Cardiac muscle cell (in vitro differentiated cells and primary cell): ENCODE results near the gene STK25. TPM values are rescaled to one million over a fixed set of nuclear protein-coding genes. Genes with fewer than 3 reads are reported as not detected.

Source experiments
- DNase-seq, 2 donors: peaks; one replicate each; pipeline versions ENCODE4 v3.0.0 to v3.0.0-alpha.2; 2010 to 2017; ENCODE audit warnings: low read depth in 1 of 2, low spot score in 1 of 2
- H3K27ac ChIP-seq: fragments of 200-600 bp; sonication (generic); 2 replicates; pipeline ENCODE4 v1.5.1; 2016
- H3K27me3 ChIP-seq: fragments of 200-600 bp; sonication (generic); 2 replicates; pipeline ENCODE4 v1.6.0; 2016; ENCODE audit warnings: control low read depth
- H3K36me3 ChIP-seq: fragments of 200-600 bp; sonication (generic); 2 replicates; pipeline ENCODE4 v1.5.1; 2016; ENCODE audit warnings: control low read depth
- H3K4me1 ChIP-seq: fragments of 200-600 bp; sonication (generic); 2 replicates; pipeline ENCODE4 v1.8.1; 2017; ENCODE audit warnings: low read depth, mild to moderate bottlenecking, mixed run types
- H3K4me3 ChIP-seq: fragments of 200-600 bp; sonication (generic); 2 replicates; pipeline ENCODE4 v1.5.1; 2016; ENCODE audit warnings: mild to moderate bottlenecking
- H3K9me3 ChIP-seq: fragments of 200-600 bp; sonication (generic); 2 replicates; pipeline ENCODE4 v1.5.1; 2017; ENCODE audit warnings: low read depth, mild to moderate bottlenecking, control low read depth
- CTCF ChIP-seq: IDR thresholded peaks from 2 replicates; pipeline ENCODE4 v1.5.1; 2012; ENCODE audit warnings: low read depth, mild to moderate bottlenecking, low read length
- polyA plus RNA-seq: library from polyadenylated mRNA; unstranded; fragments of >200 nt; fragmentation: Nextera tagmentation; extraction: Ambion mirVana; gene quantifications from 2 replicates; pipeline ENCODE4 v1.2.1, GENCODE V29; 2016
- total RNA-seq: library from RNA; depleted of rRNA; stranded (reverse); fragments of >200 nt; gene quantifications from 2 replicates; pipeline ENCODE4 v1.2.3, GENCODE V29; 2016

Gene STK25
- total and polyA plus RNA-seq, 2 experiments from 2014 or later = 295 to 422 TPM

GRCh38 chr2:241503776-241504392 lies 4.5 kb downstream of the STK25 start:
- no peak for DNase-seq
- H3K4me3 ChIP-seq = no peak overlapping the region
- no peaks in the 10 kb centered on the region for H3K27me3 ChIP-seq
- H3K27ac ChIP-seq = no peak overlapping the region
- H3K4me1 ChIP-seq = peaks cover 22% of the 10 kb centered on the region
- H3K9me3 ChIP-seq = no peaks in the 10 kb centered on the region
- TF ChIP-seq CTCF = no peak
- H3K36me3 ChIP-seq = no peaks in the 10 kb centered on the region

GRCh38 chr2:241502281-241502680 lies 6.1 kb downstream of the STK25 start:
- no peak for TF ChIP-seq CTCF
- Histone ChIP-seq H3K36me3 (no peaks in the 10 kb centered on the region), H3K9me3 (no peaks in the 10 kb centered on the region), H3K27me3 (no peaks in the 10 kb centered on the region), H3K27ac (no peak overlapping the region), H3K4me1 (peaks cover 22% of the 10 kb centered on the region), H3K4me3 (no peak overlapping the region)
- no peak for DNase-seq

GRCh38 chr2:241501551-241501950 lies 6.8 kb downstream of the STK25 start:
- TF ChIP-seq CTCF = no peak
- H3K36me3 ChIP-seq = no peaks in the 10 kb centered on the region

GRCh38 chr2:241501099-241501541 lies 7.3 kb downstream of the STK25 start:
- H3K9me3 ChIP-seq = no peaks in the 10 kb centered on the region
- no peak for TF ChIP-seq CTCF
- H3K4me1 ChIP-seq = peaks cover 10% of the 10 kb centered on the region
- H3K27me3 ChIP-seq = no peaks in the 10 kb centered on the region
- no peak for DNase-seq
- H3K27ac ChIP-seq = no peak overlapping the region
- H3K4me3 ChIP-seq = no peak overlapping the region
- H3K36me3 ChIP-seq = peaks cover under 1% of the 10 kb centered on the region

More at GRCh38 chr2:241501551-241501950, 6.8 kb downstream of the STK25 start:
- no peak overlapping the region for H3K27ac ChIP-seq
- DNase-seq = no peak
- no peaks in the 10 kb centered on the region for H3K27me3 ChIP-seq
- no peak overlapping the region for H3K4me3 ChIP-seq
- peaks cover 14% of the 10 kb centered on the region for H3K4me1 ChIP-seq
- no peaks in the 10 kb centered on the region for H3K9me3 ChIP-seq

- peaks cover 5% of the 10 kb centered on the region for H3K36me3 ChIP-seq
- TF ChIP-seq CTCF = no peak
- no peaks in the 10 kb centered on the region for H3K27me3 ChIP-seq
- no peaks in the 10 kb centered on the region for H3K9me3 ChIP-seq
- H3K27ac ChIP-seq = no peak overlapping the region
- peaks cover 4% of the 10 kb centered on the region for H3K4me1 ChIP-seq
- no peak overlapping the region for H3K4me3 ChIP-seq
- DNase-seq = no peak
These were observed 7.9 kb downstream of the STK25 start for GRCh38 chr2:241500431-241500975.
